Measurements from ENCODE around the gene SBNO1.
"Not testable (repeated sequence)": the region's sequence is repeated elsewhere in the genome, so short reads cannot be mapped to it uniquely, and the experiment has no call there.

Gene SBNO1

DNA sequence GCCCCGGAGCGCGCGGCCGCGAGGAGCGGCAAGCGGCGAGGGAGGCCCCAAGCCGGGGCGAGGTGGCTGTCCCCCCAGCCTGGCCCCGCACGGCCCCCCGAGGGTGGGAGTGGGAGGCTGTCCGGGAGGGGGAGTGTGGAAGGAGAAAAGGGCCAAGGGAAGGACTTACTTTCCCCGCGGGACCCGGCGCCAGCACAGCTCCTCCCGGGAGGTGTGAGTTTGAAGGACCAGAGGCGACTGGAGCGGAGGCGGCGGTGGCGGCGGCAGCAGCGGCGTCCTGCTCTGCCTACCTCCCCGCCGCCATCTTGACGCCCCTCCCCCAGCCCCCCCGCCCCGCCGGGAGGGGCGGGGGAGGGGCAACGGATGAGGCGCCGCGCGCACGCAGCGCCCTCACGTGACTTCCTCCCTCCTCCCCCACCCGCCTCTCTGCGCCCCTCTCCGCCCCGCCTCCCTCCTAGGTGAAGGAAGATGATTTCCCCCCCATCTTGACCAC lies at the start of gene SBNO1:
SBNO1 (minus strand) TSS at position 316 of the 493 bp plus-strand sequence. CDS start 14,406 bp downstream, outside the sequence.
- TF ChIP-seq, protein P1, sequence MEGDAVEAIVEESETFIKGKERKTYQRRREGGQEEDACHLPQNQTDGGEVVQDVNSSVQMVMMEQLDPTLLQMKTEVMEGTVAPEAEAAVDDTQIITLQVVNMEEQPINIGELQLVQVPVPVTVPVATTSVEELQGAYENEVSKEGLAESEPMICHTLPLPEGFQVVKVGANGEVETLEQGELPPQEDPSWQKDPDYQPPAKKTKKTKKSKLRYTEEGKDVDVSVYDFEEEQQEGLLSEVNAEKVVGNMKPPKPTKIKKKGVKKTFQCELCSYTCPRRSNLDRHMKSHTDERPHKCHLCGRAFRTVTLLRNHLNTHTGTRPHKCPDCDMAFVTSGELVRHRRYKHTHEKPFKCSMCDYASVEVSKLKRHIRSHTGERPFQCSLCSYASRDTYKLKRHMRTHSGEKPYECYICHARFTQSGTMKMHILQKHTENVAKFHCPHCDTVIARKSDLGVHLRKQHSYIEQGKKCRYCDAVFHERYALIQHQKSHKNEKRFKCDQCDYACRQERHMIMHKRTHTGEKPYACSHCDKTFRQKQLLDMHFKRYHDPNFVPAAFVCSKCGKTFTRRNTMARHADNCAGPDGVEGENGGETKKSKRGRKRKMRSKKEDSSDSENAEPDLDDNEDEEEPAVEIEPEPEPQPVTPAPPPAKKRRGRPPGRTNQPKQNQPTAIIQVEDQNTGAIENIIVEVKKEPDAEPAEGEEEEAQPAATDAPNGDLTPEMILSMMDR (IDR thresholded peaks at IDR 0.05; ENCODE audit: control insufficient read depth, insufficient read depth, low read depth, low read length, missing control alignments), result no peak

DNA sequence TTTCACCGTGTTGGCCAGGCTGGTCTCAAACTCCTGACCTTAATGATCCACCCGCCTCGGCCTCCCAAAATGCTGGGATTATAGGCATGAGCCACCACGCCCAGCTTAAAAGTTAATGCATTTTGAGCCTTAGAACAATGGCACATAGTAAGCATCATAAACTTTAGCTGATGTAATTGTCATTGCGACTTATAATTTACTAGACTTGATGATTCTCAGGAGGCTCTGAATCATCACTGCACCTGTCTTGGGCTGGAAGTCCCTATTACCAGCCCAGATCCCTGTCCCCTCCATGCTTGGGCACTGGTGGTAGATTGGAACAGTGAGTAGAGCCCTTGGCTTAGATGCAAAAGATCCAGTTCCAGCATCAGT lies 45.4 kb upstream of the SBNO1 start:
- TF ChIP-seq, protein P1 (IDR thresholded peaks at IDR 0.05; ENCODE audit: control insufficient read depth, insufficient read depth, low read depth, low read length, missing control alignments), result no peak
- no peak overlapping the region for H3K4me3 ChIP-seq (ENCODE audit: control insufficient read depth, low read depth, low read length)

More for the DNA sequence above, at the start of gene SBNO1:
- peak within 1 kb of the TSS; percentile 87 for H3K4me3 ChIP-seq (ENCODE audit: control insufficient read depth, low read depth, low read length)
- no peak for DNase-seq (ENCODE audit: low read depth)

DNA sequence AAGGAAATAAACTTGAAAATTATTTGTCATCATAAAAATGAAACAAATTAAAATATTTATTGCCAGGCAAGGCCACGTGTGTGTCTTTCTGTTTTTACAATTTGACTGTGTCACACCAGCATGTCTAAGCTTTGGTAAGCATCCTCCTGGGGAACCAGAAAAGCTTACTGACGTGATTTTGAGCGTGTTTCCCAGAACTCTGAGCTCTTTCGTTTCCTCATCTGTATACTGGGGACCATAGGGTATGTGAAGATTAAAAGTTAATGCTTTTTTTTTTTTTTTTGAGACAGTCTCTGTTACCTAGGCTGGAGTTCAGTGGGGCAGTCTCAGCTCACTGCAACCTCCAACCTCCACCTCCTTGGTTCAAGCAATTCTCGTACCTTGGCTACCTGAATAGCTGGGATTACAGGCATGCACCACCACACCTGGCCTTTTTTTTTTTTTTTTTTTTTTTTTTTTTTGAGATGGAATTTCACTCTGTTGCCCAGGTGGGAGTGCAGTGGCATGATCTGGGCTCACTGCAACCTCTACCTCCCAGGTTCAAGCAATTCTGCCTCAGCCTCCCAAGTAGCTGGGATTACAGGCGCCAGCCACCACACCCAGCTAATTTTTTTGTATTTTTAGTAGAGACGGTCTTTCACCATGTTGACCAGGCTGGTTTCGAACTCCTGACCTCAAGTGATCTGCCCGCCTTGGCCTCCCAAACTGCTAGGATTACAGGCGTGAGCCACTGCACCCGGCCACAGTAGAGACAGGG lies 44.8 kb upstream of the SBNO1 start:
- DNase-seq (ENCODE audit: low read depth); H3K4me3 ChIP-seq (ENCODE audit: control insufficient read depth, low read depth, low read length): not testable (repeated sequence)

More for the DNA sequence above, 45.4 kb upstream of the SBNO1 start:
- DNase-seq (ENCODE audit: low read depth), result no peak

DNA sequence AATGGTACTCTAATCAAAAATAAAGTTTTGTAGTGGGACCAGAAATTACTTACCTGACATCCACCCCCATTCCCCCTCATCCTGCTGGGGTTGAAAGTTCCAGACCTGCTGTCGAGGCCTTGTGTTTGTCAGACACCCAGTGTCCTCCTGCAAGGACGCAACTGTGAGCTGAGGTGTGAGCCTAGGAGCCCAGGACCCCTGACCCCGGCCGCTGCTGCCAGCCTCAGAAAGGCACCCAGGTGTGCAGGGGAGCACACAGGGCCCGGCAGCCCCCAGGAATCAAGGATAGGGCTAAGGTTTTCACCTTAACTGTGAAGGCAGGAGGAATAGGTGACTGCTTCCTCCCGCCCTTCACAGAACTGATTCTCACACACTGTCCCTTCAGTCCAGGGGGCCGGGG lies 44.0 kb upstream of the SBNO1 start:
- not testable (repeated sequence) for DNase-seq (ENCODE audit: low read depth); H3K4me3 ChIP-seq (ENCODE audit: control insufficient read depth, low read depth, low read length)

DNA sequence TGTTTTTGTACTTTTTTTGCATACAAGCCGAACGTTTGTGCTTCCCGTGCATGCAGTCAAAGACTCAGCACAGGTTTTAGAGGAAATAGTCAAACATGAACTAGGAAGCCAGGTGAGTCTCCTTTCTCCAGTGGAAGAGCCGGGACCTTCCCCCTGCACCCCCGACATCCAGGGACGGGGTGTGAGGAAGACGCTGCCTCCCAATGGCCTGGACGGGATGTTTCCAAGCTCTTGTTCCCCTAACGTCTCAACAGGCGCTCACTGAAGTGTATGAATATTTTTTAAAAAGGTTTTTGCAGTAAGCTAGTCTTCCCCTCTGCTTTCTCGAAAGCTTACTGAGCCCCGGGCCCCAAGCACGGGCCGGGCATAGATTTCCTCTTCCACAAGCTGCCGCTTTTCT lies 43.3 kb upstream of the SBNO1 start:
- H3K4me3 ChIP-seq (ENCODE audit: control insufficient read depth, low read depth, low read length); DNase-seq (ENCODE audit: low read depth): not testable (repeated sequence)

DNA sequence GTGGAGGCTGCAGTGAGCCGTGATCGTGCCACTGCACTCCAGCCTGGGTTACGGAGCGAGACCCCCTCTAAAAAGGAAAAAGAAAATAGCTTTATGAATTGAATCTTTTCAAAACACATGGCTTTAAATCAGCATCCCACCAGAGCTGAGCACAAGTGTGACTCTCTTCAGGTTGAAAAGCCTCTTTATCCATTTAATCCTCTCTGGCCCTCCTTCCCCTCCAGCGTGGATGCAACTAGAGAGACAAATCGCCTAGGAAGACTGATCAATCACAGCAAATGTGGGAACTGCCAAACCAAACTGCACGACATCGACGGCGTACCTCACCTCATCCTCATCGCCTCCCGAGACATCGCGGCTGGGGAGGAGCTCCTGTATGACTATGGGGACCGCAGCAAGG lies 42.6 kb upstream of the SBNO1 start:
- H3K4me3 ChIP-seq (ENCODE audit: control insufficient read depth, low read depth, low read length); DNase-seq (ENCODE audit: low read depth): not testable (repeated sequence)

DNA sequence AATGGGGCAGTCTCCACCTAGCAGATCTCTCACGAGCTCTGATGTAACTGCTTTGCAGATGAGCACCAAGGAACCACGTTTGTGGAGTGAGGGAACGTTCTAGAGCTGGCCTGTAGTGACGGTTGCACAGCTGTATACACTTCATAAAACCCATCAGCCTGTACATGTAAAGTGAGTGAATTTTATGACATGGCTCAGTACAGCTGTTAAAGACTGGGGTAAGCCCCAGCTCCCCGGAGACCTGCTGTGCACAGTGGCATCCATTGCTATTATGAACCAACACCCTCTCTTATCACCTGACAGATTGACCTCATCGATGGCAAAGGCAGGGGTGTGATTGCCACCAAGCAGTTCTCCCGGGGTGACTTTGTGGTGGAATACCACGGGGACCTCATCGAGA lies 39.9 kb upstream of the SBNO1 start:
- TF ChIP-seq, protein P1 (IDR thresholded peaks at IDR 0.05; ENCODE audit: control insufficient read depth, insufficient read depth, low read depth, low read length, missing control alignments), result no peak
- no peak overlapping the region for H3K4me3 ChIP-seq (ENCODE audit: control insufficient read depth, low read depth, low read length)
- no peak for DNase-seq (ENCODE audit: low read depth)

DNA sequence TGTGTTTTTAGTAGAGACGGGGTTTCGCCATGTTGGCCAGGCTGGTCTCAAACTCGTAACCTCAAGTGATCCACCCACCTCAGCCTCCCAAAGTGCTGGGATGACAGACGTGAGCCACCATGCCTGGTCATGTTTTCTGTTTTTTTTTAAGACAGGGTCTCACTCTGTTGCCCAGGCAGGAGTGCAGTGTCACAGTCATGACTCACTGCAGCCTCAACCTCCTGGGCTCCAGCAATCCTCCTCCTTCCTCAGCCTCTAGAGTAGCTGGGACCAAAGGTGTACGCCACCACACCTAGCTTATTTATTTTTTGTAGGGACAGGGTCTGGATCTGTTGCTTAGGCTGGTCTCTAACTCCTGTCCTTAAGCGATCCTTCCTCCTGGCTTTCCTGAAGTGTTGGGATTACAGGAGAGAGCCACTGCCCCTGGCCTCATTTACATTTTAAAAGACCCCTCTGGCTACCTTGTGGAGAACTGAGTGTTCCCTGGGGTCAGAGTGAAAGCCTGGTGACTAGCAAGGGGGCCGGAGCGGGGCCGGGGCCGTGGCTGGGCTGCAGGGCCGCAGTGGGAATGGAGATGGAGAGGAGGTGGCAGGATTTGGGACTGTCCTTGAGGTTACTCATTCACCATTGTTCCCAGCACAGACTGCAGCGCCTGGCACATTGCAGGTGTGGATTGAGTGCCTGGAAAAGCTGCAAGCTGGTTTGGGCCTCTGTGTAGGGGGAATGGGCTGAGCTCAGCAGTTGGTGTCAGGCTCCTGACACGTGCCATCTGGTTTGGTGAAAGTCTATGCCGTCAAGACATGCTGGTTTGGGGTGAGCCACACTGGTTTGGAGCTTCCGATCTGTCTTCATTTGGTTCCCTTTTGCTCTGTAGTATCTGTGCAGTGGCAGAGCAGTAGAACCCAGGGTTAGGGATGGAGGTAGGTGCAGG lies 37.4 kb upstream of the SBNO1 start:
- TF ChIP-seq, protein P1 (IDR thresholded peaks at IDR 0.05; ENCODE audit: control insufficient read depth, insufficient read depth, low read depth, low read length, missing control alignments), result no peak
- H3K4me3 ChIP-seq (ENCODE audit: control insufficient read depth, low read depth, low read length), result no peak overlapping the region
- no peak for DNase-seq (ENCODE audit: low read depth)
